Measurements from ENCODE around the gene ZDHHC24.

DNA sequence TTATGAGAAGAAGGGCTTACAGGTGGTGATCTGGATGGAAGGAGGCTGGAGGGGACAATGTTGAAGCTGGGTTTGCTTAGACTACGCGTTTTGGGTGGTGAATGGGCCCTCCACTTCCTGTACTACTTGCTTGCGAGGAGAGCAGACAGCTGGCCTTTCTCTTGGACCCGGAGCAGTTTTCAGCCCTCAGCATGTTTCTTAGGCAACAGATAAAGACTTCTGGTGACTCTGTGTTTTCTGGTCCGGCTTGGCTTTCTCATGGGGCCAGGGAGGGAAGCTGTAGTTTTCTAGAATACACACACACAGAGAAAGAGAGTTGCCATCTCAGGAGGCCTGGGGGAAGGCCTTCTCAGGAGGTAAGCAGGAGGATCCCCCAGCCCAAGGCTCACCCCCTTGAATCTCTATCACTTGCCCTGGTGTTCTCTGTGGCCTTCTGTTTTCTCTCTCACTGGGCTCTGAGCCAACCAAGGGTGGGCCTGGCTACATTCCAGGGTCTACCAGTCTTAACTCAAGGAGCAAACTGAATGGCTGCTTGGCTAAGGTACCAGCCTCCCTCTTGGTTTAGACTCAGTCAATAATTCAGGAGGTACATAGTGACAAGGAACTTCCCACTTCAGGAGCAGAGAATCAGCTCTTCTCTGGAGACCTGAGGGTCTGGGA, 49.5 kb upstream of the ZDHHC24 start:
- TF ChIP-seq, protein P1, sequence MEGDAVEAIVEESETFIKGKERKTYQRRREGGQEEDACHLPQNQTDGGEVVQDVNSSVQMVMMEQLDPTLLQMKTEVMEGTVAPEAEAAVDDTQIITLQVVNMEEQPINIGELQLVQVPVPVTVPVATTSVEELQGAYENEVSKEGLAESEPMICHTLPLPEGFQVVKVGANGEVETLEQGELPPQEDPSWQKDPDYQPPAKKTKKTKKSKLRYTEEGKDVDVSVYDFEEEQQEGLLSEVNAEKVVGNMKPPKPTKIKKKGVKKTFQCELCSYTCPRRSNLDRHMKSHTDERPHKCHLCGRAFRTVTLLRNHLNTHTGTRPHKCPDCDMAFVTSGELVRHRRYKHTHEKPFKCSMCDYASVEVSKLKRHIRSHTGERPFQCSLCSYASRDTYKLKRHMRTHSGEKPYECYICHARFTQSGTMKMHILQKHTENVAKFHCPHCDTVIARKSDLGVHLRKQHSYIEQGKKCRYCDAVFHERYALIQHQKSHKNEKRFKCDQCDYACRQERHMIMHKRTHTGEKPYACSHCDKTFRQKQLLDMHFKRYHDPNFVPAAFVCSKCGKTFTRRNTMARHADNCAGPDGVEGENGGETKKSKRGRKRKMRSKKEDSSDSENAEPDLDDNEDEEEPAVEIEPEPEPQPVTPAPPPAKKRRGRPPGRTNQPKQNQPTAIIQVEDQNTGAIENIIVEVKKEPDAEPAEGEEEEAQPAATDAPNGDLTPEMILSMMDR (IDR thresholded peaks at IDR 0.05) = no peak
- TF ChIP-seq POLR2AphosphoS5 (IDR thresholded peaks at IDR 0.05; ENCODE audit: low read depth, low read length) (no peak), REST (IDR thresholded peaks at IDR 0.05; ENCODE audit: insufficient read depth in 1 of 2, low read depth in 2 of 2, low read length in 1 of 2) (no peak), TCF7L2 (IDR thresholded peaks at IDR 0.05; ENCODE audit: low read depth, low read length) (no peak)

All from Panc1 (cell line).